ENCODE measurements around the gene MLH3.
"Not testable (repeated sequence)": the region's sequence is repeated elsewhere in the genome, so short reads cannot be mapped to it uniquely, and the experiment has no call there.

MLH3 gene

DNA sequence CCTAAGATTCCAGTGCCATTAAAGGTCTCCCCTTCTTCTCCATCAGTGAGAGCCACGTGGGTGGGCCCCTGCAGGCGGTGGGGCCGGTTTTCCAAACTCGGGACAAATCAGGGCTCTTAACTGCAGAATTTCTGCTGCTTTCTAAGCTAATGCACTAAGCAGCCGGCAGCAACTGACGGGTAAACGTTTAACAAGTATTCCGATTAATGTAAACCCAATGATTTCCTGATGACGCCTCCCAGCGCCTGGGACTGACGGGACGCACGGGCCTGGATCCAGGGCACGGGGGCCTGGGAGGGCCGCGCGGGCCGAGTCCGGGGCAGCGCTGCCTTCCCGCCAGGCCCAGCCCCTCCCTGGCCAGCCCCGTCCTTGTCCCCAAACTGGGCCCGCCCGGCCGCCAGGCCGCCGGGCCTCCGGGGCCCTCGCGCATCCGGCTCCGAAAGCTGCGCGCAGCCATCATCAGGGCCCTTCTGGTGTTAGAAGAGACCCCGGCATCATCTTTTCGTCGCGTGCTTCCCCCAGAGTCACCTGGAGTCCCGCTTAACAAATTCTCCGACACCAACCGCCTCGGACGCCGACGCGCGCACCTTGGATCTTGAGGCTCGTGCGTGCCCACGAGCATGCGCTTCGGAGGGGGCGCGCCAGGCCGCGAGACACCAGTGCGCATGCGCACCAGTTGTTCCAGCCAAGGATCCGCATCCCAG is at the start of gene MLH3:
Gene MLH3 (minus strand): TSS at position 616 of the 704 bp plus-strand sequence. CDS start 1,812 bp downstream, outside the sequence.
- peak; percentile 55 for DNase-seq

DNA sequence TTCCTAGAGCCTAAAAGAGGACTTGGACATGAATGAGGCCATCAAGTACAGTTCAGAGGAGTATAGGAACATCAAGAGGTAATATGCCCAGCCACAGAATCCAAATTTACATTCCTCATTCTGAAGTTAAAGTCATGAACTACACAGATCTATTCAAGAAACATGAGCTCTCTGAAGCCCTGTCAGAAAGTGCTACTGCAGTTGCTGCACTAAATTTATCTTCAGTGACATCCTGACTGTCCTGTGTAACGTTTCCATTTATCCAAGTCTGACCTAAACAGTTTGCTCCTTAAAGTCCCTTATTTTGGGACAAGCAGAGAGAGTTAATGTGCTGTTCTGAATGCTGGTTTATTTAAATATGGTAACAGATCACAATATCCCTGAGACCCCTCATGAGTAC is 47.4 kb upstream of the MLH3 start:
- DNase-seq = no peak

GRCh38 chr14:75098212-75098611 is 46.9 kb upstream of the MLH3 start:
- DNase-seq = no peak

DNA sequence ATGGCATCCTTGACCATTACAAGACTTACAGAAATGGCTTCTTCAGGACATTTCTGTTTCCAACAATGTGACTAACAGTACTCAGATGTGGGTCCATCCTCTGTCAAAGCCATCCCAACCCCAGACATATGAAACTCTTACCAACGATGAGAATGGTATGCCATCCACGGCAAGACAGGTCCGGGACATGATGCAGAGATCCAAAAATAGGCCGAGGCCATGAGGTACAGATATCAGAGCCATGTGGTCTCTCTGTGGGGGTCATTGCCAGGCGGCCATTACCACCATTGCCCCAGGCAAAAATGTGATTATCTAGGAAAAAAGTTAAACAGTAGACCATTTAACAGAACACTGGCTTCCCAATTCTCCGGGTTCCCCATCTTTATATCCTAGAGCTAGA is 45.7 kb upstream of the MLH3 start:
- no peak for DNase-seq

DNA sequence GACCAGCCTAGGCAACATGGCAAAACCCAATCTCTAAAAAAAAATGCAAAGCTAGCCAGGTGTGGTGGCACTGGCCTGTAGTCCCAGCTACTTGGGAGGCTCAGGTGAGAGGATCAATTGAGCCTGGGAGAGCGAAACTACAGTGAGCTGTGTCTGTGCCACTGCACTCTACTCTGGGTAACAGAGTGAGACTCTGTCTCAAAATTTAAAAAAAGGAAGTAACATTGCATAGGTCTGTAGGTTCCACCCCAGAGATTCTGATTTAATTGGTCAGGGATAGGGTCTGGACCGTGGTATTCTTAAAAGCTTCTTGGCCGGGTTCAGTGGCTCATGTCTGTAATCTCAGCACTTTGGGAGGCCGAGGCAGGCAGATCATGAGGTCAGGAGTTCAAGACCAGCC is 44.4 kb upstream of the MLH3 start:
- no peak for DNase-seq

GRCh38 chr14:75094896-75095295 is 43.6 kb upstream of the MLH3 start:
- no peak for DNase-seq

DNA sequence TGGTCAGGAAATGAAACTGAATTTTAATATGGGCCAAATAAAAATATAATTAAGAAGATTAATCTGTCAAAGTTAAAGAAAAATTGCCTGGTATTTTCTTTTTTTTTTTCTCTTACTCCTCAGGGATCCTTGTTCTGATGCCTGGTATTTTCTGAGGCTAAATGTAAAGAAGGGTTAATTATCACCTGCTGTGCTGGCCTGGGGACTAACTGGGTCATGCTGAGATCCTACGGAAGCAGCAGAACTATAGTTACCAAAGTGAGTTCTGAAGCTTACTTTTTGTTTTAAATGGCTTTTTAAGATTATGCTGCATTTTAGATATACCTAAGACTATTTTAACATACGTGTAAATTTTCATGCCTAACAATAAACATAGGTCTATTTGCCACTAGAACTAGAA is 41.4 kb upstream of the MLH3 start:
- DNase-seq = no peak

- DNase-seq = no peak
Observed at GRCh38 chr14:75091251-75091650, 40.0 kb upstream of the MLH3 start.

- no peak for DNase-seq
Observed at GRCh38 chr14:75090353-75090752, 39.1 kb upstream of the MLH3 start.

DNA sequence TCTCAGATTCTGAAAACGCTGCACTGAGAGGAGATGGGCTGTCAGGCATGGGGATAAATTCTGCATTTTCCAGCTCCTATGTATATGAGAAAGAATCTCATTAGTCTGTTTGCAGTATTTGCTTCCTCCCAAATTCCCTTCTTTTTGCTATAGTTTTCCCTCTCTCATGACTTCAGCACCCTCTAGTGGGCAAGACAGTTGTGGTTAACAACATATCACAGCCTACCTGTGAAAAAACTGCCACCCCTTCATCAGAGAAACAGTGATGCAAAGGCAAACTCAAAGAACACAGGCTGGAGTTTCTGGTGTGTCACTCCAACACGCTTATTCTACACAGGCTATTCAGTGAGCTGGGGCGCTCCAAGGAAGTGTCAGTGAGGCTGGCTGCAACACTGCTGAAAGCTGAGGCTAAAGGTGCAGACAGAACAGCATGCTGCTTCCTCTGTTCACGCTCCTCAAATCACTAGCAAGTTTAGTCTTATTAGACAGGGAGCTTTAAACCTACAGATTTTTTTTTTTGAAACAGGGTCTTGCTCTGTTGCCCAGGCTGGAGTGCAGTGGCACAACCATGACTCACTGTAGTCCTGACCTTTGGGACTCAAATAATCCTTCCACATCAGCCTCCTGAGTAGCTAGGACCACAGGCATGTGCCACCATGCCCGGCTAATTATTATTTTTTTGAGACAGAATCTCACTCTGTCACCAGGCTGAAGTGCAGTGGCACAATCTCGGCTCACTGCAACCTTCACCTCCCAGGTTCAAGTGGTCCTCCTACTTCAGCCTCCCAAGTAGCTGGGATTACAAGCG is 37.5 kb upstream of the MLH3 start:
- DNase-seq = peak; percentile 14

DNA sequence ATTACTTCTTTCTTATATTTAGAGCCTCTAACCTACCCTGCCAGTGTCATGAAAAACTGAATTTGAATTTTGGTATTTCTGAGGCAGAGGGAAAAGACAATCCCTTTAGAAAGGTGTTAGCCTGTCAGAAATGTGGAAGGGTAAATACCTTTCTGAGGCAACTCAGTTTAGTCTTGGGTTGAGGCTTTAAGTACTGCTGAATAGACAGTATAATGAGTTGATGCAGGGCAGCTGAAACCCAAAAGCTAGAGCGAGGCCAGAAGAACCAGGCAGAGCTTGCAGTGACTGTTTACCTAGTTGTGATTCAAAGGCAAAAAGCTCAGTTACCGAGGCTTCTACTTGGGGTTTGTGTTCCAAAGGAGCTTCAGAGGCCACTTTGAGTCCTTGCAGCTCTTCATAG is 36.9 kb upstream of the MLH3 start:
- no peak for DNase-seq

- no peak for DNase-seq
Observed at GRCh38 chr14:75084513-75084912, 33.2 kb upstream of the MLH3 start.

GRCh38 chr14:75083271-75083670 is 32.0 kb upstream of the MLH3 start:
- no peak for DNase-seq

DNA sequence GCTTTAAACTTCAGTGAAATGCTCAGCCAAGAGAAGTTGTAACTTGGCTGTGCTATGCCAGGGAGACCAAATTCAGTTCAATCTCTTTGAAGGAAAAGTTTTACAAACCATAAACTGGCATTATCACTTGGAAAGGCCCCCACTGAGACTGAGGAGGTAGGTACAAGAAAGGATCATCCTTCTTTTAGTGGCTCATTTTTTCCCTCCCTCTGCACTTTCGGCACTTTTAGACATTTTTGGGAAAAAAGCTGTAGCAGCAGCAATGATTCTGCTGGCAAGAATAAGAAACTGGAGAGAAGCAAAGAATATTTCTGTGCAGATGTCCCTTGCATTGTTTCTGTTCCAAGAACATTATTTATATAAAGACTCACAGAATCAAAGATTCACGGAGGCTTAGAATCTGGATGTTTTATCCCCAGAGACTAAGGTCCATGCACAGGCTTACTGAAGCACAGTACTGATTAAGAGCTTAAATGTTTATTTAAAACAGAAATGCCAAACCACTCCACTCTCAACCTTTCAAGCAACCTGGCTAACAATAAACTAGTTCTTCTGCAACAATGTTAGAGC is 30.5 kb upstream of the MLH3 start:
- no peak for DNase-seq

- no peak for DNase-seq
Observed at GRCh38 chr14:75079521-75079920, 28.3 kb upstream of the MLH3 start.

GRCh38 chr14:75077794-75078193 is 26.5 kb upstream of the MLH3 start:
- no peak for DNase-seq

DNA sequence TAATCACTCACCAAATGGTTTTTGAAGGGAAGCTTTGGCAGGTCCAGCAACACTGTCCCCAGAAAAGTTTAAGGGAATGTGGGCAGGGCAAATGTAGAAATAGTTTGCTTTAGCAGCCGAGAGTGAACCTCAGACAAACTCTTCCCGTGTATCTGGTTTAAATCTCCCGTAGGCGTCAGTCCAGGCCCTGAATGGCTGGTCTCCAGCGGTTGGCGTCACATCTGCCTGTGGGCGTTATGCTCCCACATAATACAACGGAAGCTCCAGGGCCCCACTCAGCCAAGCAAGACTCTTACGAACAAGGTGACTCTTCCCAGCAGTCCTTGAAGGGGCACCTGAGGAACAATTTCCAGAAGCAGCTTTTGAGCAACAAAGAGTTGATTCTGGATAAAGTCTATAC is 19.1 kb upstream of the MLH3 start:
- no peak for DNase-seq

GRCh38 chr14:75069811-75070145 is 18.5 kb upstream of the MLH3 start:
- peak; percentile 36 for DNase-seq

DNA sequence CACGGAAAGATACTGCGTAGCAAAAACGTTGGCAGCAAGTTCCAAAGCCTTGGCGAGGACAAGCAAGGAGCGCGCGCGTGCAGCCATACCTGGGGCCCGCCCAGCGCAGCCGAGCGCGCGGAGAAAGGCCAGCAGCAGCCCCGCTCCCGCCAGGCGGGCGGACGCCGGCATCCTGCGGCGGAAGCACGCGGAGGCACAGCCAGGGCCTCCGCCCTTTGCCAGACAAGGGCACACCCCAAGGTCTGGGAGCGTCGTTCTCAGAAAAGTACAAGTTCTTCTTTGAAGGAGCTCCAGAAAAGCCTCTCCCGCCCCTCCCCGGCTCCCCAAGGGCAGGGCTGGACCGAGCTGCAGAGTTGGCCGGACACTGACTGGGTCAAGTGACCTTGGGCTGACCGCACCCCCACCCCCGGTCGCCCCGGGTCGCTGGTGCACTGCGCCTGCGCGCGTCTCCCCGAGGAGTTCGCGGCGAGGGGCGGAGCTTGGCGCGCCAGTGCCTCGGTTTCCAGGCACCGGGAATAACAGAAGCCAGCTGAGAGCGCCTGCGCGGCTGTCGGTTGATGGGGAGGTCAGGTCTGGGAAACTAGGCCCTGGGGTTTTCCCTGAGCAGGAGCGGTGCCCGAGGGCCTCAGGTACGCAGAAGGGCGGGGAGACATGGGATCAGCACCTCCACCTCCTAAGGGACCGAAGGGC is 18.0 kb upstream of the MLH3 start, which contains the start of gene ZC2HC1C:
Gene ZC2HC1C (plus strand): TSS at position 521 of the 690 bp plus-strand sequence. CDS start 933 bp downstream, outside the sequence.
- peak; percentile 77 for DNase-seq

GRCh38 chr14:75068294-75069120 is 17.2 kb upstream of the MLH3 start:
- no peak for DNase-seq

DNA sequence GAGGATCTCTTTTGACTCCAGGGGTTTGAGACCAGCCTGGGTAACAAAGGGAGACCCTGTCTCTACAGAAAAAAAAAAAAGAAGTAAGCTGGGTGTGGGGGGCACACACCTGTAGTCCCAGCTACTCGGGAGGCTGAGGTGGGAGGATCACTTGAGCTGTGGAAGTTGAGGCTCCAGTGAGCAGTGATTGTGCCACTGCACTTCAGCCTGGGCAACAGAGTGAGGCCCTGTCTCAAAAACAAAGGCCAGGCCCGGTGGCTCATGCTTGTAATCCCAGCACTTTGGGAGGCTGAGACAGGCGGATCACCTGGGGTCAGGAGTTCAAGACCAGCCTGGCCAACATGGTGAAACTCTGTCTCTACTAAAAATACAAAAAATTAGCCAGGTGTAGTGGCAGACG is 16.5 kb upstream of the MLH3 start:
- DNase-seq = not testable (repeated sequence)

DNA sequence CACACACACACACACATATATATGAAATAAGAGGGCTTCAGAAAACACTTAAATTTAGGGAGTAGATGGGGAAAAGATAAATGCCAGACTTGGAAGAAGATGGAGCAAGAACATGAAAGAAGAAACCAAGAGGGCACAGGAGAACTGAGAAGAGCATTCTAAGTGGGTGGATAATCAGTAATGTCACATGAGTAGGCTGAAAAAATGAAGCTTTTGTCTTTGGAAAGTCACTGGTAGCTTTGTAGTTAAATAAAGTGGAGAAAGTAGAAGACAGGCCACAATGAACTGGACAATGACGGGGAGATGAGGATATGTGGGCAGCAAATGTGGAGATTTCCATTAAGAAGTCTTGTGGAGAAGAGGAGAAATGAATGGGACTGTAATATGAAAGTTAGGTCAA is 15.9 kb upstream of the MLH3 start:
- DNase-seq = no peak

DNA sequence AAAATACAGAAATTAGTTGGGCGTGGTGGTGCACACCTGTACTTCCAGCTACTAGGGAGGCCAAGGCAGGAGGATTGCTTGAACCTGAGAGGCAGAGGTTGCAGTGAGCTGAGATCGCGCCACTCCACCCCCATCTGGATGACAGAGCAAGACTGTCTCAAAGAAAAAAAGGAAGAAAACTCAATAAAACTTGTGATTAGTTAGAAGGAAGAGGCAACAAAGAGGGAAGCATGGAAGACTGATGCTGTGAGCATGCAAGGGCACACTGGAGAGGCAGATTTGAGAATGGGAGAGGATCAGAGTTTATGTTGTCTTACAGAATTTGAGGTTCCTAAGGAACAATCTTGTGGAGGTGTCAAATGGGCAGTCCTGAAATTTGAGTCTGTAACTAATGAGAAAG is 15.4 kb upstream of the MLH3 start:
- DNase-seq = no peak
